HG02678 (cell line): ENCODE results near the gene CWC22.

ENCODE experiments used
- ATAC-seq: cut with Tn5 transposase; IDR thresholded peaks from one replicate; pipeline ENCODE4 v1.9.1; 2021; ENCODE audit warnings: mild to moderate bottlenecking, moderate library complexity; ENCODE audit not compliant: unreplicated experiment

The CWC22 gene

GRCh38 chr2:179909845-179910734 is 97.0 kb downstream of the CWC22 start:
- ATAC-seq: no peak

GRCh38 chr2:179900655-179901054 is 106.4 kb downstream of the CWC22 start:
- no peak for ATAC-seq

GRCh38 chr2:179899666-179900065 is 107.4 kb downstream of the CWC22 start:
- ATAC-seq: no peak

GRCh38 chr2:179898873-179899272 is 108.2 kb downstream of the CWC22 start:
- peak; percentile 59 for ATAC-seq
